Neural crest cell (in vitro differentiated cells): ENCODE data around the gene KRTAP10-9. TPM values are rescaled to one million over a fixed set of nuclear protein-coding genes. Genes with fewer than 3 reads are reported as not detected.

Experiments
- DNase-seq: peaks from one replicate; pipeline ENCODE4 v3.0.0; 2021; ENCODE audit warnings: low read depth, mixed read lengths, low spot score
- H3K27ac Mint-ChIP-seq: one replicate; pipeline ENCODE4 v1.8.0; 2021; ENCODE audit warnings: mild to moderate bottlenecking, mixed read lengths; ENCODE audit not compliant: unreplicated experiment
- H3K27me3 Mint-ChIP-seq: 2 replicates; pipeline ENCODE4 v1.8.0; 2021; ENCODE audit warnings: low read depth, mild to moderate bottlenecking, mixed read lengths
- H3K36me3 Mint-ChIP-seq: 2 replicates; pipeline ENCODE4 v1.8.0; 2021; ENCODE audit warnings: low read depth, mild to moderate bottlenecking, mixed read lengths
- H3K4me1 Mint-ChIP-seq: 2 replicates; pipeline ENCODE4 v1.8.0; 2021; ENCODE audit warnings: mixed read lengths
- H3K4me3 Mint-ChIP-seq: one replicate; pipeline ENCODE4 v1.8.0; 2021; ENCODE audit warnings: mild to moderate bottlenecking, mixed read lengths
- H3K9me3 Mint-ChIP-seq: 2 replicates; pipeline ENCODE4 v1.8.0; 2021; ENCODE audit warnings: mixed read lengths
- CTCF ChIP-seq: fragments of 200-600 bp; sonication (generic); conservative IDR thresholded peaks from 2 replicates; pipeline ENCODE4 v1.5.0; 2021; ENCODE audit warnings: antibody characterized with exemption, mild to moderate bottlenecking
- total RNA-seq: library from RNA; stranded (reverse); gene quantifications from 2 replicates; pipeline ENCODE4 v1.2.1, GENCODE V29; 2021

The KRTAP10-9 gene
- total RNA-seq, 1 donor from 2014 or later: not detected

GRCh38 chr21:44653656-44654575 is 27.0 kb downstream of the KRTAP10-9 start:
- no peak for DNase-seq
- no peak for TF ChIP-seq CTCF

GRCh38 chr21:44654576-44655175 is 27.8 kb downstream of the KRTAP10-9 start, which contains the start of gene KRTAP12-4:
TSS of gene KRTAP12-4 (minus strand) at chr21:44654659. CDS start at chr21:44654614, 45 bp downstream.
- H3K4me3 Mint-ChIP-seq: no peak within 1 kb of the TSS
- H3K36me3 Mint-ChIP-seq: no peaks in the 10 kb centered on the region
- no peak within 1 kb of the TSS for H3K27ac Mint-ChIP-seq
- H3K4me1 Mint-ChIP-seq: peaks cover 8% of the 10 kb centered on the region
- TF ChIP-seq CTCF: no peak
- no peaks in the 10 kb centered on the region for H3K27me3 Mint-ChIP-seq
- no peak for DNase-seq
- peaks cover 2% of the 10 kb centered on the region for H3K9me3 Mint-ChIP-seq

More at GRCh38 chr21:44653656-44654575, 27.0 kb downstream of the KRTAP10-9 start:
- Mint-ChIP-seq H3K4me1 (peaks cover 4% of the 10 kb centered on the region), H3K4me3 (no peak overlapping the region), H3K27me3 (no peaks in the 10 kb centered on the region), H3K9me3 (peaks cover 2% of the 10 kb centered on the region), H3K36me3 (no peaks in the 10 kb centered on the region), H3K27ac (no peak overlapping the region)

- H3K4me1 Mint-ChIP-seq: peaks cover 13% of the 10 kb centered on the region
These were observed 30.0 kb downstream of the KRTAP10-9 start for GRCh38 chr21:44656868-44657267.

GRCh38 chr21:44657635-44658540 is 31.0 kb downstream of the KRTAP10-9 start, which contains the start of gene KRTAP12-3:
TSS of gene KRTAP12-3 (plus strand) at chr21:44657932. CDS start at chr21:44657980, 48 bp downstream.
- H3K27me3 Mint-ChIP-seq: no peaks in the 10 kb centered on the region
- no peak for DNase-seq
- peaks cover 13% of the 10 kb centered on the region for H3K4me1 Mint-ChIP-seq
- peaks cover 2% of the 10 kb centered on the region for H3K36me3 Mint-ChIP-seq
- peaks cover 11% of the 10 kb centered on the region for H3K9me3 Mint-ChIP-seq
- H3K27ac Mint-ChIP-seq: no peak within 1 kb of the TSS
- no peak for TF ChIP-seq CTCF
- no peak within 1 kb of the TSS for H3K4me3 Mint-ChIP-seq

More at GRCh38 chr21:44656868-44657267, 30.0 kb downstream of the KRTAP10-9 start:
- Mint-ChIP-seq H3K27ac (no peak overlapping the region), H3K36me3 (peaks cover 2% of the 10 kb centered on the region), H3K4me3 (no peak overlapping the region), H3K9me3 (peaks cover 6% of the 10 kb centered on the region), H3K27me3 (no peaks in the 10 kb centered on the region)
- DNase-seq: no peak
- TF ChIP-seq CTCF: no peak

- H3K4me3 Mint-ChIP-seq: no peak overlapping the region
- peaks cover 11% of the 10 kb centered on the region for H3K9me3 Mint-ChIP-seq
- peaks cover 13% of the 10 kb centered on the region for H3K4me1 Mint-ChIP-seq
- H3K27me3 Mint-ChIP-seq: no peaks in the 10 kb centered on the region
- no peak for DNase-seq
- H3K36me3 Mint-ChIP-seq: peaks cover 2% of the 10 kb centered on the region
- no peak overlapping the region for H3K27ac Mint-ChIP-seq
- no peak for TF ChIP-seq CTCF
These were observed 31.6 kb downstream of the KRTAP10-9 start for GRCh38 chr21:44658541-44658910.
